Stimulated activated CD8-positive, alpha-beta memory T cell treated with anti-CD3 and anti-CD28 coated beads, Interleukin-15, amount 100 ng/mL, for 24 hours (primary cell): ENCODE results near the gene ADORA1.

Experiments
- DNase-seq: peaks from one replicate; pipeline ENCODE4 v3.0.0-alpha.2; 2020; ENCODE audit warnings: low read depth

Gene ADORA1

DNA sequence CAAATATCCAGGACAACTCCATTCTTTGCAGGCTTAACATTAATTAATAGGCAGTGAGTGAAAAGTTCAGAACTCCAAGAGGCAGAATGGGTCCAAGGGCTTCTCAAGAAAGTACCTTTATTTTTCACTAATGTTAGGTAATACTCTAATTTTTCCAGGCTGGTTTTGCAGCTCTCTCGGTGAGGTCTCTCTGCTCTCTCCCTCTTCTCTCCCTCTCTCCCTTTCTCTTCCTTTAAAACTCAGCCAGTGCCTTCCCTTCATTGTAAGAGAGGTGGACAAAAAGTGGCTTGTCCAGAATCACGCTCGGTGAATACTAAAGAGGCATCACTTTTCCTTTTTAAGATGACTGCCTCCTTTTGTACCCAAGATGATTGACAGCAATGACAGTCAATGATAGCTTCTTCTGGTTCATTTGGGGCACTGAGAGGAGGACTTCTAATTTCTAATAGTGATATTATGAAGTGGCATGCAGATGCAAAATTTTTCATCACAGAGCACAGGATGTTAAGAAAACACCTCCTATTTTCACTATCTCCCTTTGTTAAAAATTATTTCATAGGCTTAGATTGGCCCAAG, 60.3 kb downstream of the ADORA1 start:
- no peak for DNase-seq

DNA sequence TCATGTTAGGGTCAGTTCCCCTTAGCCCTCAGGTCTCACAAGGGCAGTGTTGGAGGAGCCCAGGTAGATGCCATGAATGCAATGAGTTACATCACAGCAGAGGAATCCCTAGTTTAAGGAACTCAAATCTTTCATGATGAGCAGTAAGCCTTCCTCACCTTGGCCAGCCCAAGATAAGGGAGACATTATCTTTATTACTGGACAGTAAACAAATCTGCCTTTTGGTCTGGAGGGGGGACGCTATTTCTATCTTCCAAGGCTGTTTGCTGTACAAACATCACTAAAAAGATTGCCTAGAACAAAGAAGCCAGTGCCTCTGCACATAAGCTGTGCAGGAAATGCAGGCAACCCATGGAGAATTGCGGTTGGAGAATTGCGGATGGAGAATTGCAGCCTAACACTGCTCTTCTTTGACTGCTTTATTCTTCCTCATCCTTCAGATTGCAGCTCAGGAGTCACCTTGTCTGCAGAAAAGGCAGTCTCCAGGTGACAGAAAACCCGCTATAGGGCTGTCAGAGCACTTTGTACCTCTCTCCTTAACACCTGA, 61.2 kb downstream of the ADORA1 start:
- no peak for DNase-seq

DNA sequence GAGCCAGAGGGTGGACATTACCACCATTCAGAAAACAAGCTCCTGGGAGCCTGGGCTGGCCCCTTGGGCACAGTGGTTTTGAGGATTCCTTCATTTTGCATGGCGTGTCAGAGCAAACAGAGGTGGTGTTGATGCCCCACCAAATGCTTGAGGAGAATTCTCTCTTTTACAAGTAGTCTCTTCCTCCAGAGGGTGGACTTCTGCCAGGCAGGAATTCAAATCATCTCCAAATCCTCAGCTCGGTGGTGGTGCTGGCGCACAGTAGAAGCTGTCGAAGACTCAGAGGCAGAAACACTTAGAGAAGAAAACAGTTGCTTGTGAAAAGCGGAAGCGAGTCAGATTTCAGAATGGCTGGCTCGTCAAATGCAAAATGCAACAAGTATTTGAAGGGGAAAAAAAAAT, 62.4 kb downstream of the ADORA1 start:
- DNase-seq = no peak

DNA sequence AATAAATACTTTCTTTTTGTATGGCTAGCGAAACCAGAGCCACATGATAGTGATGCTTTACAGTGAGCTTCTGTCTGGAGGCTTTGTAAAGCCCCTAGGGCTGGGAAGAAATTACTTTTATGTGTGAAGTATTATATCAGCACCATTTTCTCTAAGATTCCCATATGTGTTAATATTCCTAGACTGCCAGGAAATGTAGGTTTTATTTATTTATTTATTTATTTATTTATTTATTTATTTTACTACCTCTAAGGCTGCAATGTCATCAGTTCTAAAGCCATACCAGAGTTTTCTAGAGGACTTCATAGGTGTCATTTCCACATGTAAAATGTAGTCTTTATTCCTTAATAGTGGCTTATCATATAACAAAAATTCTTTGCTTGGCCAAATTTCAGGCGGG, 63.4 kb downstream of the ADORA1 start:
- DNase-seq = no peak

DNA sequence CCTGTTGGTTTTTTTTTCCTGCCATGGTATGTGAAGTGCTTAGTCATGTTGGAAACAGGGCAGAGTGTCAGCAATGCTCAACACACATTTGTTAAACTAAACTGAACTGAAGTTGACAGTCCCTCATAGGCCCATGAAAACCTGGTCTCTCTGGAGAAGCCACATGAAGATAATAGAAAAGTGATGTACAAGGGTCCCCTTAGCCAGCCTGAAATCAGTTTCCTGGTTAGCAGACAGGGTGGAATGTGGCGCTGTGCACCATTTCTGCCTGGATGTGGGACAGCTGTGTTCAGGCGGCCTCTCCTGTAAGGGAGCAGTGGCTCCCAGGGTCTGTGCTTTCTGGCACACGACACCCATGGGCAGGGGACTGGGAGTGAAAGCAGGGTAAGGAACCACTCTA, 68.8 kb downstream of the ADORA1 start:
- DNase-seq = no peak

DNA sequence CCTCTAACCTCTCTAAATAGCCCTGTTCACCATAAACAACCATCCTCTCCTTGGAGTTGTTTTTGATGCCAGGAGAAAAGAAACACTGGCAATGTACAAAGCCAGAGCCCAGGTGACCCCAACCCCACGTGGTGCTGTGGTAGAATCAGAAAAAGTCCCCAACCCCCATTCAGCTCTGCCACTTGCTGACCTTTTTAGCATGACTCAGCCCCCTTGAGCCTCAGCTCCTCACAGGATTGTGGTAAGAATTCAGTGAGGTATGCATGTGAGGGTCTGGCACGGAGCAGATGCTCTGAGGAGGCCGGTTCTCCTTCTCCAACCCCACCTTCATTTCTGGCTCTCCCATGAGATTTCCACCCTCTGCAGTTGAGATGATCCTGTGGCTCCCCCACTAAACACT, 70.1 kb downstream of the ADORA1 start:
- DNase-seq = no peak

DNA sequence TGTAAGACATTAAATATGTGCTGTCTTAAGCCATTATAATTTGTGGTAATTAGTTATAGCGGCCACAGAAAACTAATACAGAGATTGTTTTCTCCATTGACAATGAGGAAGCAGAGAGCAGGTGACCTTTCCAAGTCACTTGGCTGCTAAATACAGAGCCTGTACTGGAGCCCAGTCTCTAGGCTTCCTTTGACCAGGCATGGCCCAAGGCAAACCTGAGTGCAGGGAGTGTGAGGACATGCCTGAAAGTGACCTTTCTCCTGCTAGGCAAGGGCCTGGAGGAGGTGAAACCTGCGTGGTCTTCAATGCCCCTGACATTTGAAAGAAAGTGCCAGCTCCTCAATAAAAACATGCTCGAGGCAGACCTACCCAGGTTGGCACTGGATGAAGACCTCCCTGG, 71.5 kb downstream of the ADORA1 start:
- DNase-seq = no peak

DNA sequence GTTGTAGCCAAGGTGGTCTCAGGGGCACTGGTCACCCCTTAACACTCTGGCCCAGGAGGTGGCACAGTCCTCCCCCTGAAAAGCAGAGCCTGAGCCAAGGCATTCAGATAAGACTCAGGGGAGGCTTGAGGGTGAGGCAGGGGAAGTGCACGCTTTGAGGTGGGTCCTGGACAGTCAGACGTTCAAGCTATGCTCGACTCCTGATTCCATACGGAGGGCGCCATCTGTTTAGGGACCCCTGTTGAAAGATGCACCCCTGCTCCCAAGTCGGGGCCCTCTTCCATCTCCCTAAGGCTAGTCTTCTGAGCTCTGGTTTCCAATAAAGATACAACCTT, 71.9 kb downstream of the ADORA1 start:
- DNase-seq = no peak

DNA sequence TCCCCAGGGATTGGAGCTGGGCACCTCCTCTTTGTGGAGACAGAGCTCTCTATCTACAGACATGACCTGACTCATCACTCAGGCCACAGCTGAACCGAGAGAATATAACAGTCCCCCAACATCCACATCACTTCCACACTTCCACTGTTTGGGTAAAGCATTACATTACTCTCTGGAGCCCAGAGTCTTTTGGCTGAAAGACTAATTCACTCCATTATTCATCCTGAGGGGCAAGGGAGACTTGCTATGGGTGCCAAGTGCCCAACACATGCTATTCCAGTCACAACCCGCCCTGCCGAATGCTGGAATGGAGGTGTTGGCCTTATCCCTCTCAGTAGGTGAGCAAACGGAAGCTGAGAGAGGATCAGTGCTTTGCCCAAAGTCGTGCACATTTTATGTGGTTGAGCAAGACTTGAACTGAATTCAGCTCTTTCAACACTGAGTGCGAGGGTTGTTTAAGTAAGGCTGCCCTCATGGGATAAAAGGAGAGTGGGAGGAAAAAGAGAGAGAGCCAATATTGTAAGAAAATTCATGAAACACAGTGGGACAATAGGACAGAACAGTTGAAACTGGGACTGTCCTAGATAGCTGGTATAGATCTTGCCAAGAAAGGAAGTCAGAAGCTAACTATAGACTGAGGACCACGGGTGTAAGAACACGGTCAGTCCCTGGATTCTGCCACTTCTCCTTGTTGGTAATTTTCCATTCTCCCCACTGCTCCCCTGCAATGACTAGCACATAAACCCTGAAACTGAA, 72.5 kb downstream of the ADORA1 start:
- DNase-seq = no peak

DNA sequence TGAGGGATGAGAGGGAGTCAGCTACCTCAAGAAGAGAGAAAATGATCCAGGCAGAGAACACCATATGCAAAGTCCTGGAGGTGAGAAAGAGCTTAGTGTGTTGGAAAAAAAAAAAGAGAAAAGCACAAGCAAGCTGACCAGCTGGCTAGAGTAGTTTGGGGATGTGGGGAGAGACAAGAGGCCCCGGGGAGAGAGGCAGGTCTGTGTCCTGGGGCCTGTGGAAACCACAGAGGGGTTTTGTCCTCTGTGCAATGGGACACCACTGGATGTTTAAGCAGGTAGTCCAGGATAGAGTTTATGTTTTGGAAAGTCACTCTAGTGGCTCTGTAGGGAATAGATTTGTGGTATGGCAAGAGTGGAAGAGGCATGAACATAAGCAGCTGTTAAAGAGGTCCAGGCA, 73.4 kb downstream of the ADORA1 start:
- no peak for DNase-seq

DNA sequence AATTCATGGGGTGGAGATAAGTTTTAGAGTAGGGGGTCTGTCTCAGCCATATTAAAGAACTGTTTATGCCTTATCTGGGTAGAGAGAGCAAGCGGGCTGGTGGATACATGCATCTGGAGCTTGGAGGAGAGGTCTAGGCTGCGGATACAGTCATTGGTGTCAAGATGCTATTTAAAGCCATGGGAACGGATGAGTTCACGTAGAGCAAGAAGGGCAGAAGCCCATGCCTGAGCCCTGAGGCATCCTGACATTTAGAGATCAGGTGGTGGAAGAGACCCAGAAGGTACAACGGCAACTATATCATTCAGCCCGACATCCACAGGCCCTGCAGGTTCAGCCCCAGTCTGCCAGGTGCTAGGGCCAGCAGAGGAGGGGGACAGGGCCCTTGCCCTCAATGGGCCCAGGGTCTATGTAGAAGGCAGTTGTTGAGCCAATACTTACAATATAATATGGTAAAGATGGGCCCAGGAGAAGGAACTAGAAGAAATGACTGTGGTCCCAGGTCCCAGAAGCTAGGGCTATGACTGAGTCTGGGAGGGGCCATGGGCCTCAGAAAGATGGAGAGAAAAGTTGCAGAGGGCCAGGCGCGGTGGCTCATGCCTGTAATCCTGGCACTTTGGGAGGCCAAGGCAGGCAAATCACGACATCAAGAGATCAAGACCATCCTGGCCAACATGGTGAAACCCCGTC, 74.1 kb downstream of the ADORA1 start:
- no peak for DNase-seq

DNA sequence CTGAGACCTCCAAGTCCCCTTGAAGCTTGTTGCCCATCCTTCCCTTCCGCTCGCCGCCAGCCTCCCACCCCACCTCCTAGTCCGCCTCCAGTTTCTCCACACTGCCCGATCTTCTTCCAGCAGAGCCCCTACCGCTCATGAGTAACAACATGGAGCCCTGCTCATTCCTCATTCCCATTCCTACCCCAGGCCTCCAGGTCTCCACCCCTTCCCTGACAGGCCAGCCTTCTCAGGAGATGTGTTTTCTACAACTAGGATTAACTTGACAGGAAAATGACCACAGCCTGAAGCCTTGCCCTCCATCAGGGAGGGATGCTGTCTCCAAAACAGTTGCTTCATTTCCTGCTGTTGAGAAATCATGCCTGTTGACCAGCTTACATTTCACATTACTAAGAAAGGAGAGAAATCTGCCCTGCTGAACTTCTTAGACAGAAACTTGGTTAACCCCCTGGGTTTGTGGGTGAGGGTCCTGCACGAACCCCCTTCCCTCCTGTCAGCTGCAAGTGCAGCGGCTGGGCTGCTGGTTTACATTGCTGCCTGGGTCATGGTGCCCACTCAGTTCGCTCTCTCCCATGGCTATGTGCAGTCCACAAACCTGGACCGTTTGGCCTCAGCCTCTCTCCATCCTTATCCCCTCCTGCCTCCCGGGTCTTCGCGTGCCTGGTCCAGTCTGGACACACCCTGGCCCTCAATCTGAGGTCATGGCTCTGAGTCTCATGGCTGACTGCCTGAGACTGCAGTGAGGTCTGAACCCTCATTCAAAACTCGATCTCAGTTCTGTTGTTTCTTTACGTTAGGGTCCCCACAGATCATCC, 75.1 kb downstream of the ADORA1 start:
- DNase-seq = no peak

DNA sequence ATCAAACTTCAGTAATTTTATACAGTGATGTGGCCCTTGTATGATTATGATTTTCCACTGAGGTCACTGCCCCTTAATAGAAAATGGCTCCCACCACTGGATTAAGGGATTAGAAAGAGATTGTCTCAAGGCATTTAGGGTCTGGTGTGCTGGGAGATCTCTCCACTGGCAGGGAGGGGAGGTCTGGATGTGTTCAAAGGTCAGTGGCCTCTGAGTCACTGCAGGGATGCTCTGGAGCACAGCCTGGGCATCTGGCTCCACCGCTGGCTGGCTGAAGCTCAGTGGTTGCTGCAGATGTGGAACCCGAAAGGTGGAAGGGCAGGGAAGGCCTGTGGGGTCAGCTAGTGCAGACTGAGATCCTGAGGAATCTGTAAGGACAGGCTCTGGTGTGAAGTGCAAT, 77.2 kb downstream of the ADORA1 start:
- DNase-seq = no peak

DNA sequence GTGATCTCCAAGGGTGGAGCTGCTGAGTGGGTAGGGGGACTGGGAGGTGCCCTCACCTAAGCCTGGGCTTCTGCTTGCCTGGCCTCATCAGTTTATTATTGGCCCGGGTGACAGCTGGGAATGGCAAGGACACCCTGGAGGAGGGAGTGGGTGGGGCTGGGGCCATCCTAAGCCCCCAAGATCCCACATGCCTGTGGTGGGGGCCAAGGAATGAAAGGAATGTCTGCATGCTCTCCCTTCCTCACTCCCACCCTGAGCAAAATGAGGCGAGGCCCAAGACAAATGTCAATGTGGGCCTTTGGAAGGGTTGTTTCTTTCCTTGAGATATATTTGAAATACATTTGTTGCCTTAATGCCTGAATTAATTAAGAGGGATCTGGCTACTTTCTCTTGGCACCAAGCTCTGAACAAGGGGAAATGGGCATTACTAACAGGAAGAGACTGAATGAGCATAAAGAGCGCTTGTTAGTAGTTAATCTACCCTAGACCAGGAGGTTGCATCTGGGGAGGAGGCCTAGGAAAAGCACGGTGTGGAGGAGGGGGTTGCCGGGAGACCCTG, 78.7 kb downstream of the ADORA1 start:
- DNase-seq = no peak

DNA sequence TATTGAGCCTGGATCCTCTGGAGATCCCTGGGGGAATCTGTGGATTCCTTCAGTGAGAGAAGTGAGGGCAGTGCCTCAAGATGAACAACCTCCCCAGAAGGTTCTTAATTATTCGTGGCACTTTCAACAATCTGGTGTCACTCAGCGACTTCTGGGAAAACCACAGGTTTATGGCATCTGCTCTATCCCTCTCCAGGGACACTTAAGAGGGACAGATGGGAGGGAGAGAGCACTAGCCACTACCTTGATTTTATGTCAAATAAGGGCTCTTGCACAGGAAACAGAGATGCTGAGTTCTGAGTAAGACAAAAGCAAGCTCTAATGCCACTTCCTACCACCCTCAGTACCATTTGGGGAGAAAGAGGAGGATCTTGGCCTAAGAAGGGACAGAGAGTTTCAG, 80.2 kb downstream of the ADORA1 start:
- no peak for DNase-seq

DNA sequence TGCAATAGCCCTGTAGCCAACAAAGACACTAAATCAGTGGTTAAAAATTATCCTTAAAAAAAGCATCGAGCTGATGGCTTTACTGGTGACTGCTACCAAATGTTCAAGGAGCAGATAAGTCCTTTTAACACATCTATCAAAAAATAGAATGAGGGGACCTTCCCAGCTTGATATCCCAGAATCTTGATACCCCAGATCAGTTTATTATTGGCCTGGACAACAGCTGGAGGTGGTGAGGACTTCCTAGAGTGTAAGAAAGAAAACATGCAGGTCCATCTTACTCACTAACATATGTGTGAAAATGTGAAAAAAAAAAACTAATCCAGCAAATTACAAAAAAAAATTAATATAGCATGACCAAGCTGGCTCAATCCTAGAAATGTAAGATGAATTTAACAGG, 80.7 kb downstream of the ADORA1 start:
- no peak for DNase-seq

DNA sequence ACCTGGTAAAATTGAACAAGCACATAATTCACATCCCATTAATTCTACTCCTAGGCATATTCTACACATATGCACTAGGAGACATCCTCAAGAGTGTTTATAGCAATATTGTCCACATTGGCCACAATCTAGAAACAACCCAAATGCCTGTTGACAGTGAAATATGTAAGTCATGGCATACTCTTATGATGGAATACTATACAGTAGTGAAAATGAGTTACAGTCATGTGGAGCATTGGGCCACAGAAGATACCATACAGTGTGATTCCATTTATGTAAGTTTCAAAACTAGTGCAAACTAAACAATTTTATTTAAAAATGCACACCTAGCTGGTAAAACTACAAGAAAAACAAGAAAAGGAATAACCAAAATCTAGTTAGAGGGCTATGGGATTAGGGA, 82.8 kb downstream of the ADORA1 start:
- DNase-seq = no peak

DNA sequence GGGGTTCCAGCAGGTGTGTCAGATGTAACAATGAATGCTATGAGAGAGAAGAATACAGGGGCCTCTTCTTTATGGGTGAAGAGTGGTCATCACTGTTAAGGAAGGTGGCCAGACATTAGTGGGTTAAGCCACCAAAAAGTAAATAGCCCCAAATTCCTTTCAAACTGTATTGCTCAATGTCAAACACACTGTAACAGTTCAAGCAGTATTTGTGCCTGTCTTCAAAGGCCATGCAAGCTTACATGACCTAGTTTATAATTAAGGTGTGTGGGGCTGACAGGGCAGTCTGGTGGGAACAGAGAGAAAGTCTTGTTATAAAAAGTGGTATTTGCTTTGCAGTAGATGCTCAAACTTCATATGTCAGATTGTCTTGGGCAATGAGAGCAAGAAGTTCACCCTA, 83.5 kb downstream of the ADORA1 start:
- no peak for DNase-seq

DNA sequence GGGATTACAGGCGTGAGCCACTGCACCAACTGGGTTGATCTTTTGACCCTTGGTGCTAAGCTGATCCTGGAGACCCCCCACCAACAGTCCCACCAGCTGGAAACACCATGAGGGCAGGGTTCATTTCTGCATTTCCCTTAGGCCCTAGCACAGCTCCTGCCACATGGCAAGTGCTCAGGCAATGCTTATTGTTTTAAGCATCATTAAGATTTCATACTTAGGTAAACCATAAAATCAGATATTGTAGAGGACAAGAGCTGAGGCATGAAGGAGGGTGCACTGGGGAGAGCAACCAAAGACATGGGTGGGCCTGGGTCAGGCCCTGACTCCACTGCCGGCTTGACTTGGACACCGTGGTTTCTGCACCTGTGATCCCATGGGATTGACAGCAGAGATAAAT, 84.3 kb downstream of the ADORA1 start:
- DNase-seq = no peak

DNA sequence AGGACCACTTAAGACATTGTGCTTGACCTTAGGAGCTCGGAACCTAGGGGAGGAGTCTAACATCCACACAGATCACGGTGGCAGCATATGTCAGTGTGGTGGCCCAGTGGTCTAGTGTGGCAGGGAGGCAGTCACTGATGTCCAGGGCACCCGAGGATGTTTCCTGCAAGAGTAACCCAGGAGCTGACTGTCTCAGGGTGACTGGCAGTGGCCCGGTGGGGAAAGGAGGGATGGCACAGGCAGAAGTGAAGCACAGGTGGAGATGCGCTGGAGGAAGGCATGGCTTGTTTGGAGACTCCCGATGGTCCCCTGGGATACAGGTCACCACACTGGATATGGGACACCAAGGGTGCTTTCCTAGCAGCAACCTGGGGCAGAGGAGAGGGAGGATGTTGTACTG, 85.6 kb downstream of the ADORA1 start:
- DNase-seq = no peak

DNA sequence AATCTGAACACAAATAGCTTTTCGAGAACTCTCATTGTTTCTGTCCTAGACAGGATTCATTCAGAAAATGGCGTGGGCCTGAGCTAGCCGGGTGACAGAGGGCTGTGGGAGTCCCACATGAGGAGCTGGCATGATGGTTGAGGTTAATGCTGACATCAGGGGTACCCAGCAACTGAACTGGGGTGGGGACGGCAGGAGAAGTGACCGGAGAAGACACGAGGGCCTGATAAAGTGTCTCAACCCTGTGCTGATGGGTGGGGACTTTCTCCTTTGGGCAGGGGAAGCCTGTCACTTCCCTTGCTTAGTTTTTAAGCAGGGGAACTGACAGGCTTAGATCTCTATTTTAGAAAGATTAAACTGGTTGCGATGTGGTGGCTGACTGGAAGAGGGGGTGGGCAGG, 87.3 kb downstream of the ADORA1 start:
- DNase-seq = no peak

DNA sequence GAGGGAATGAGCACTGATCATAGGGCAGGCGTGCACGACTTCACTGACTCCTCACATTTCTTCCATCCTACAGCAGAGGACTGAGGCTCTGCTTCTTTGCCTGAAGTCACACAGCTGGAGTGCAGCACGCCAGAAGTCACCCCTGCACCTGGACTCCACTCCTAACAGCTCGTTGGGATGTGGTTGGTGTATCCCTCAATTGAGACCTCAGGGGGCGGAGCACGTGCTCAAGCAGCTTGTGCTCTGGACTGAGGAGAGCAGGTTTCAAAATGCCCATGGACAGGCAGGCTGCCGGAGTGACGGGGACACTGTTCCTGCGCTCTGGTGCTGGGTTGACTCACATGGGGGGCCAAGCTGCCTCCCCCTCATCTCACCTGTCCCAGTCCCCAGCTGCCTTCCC, 88.0 kb downstream of the ADORA1 start:
- no peak for DNase-seq
